Muscle of arm (tissue), 14 donors: Measurements from ENCODE around the gene PNPLA2. TPM values are rescaled to one million over a fixed set of nuclear protein-coding genes. Genes with fewer than 3 reads are reported as not detected.

Experiments
- DNase-seq: peaks from one replicate; pipeline ENCODE4 v3.0.0-alpha.2; 2013
- long read RNA-seq, 11 donors: transcript quantifications; one replicate each; lab custom pipeline, GENCODE V29; 2026
- polyA plus RNA-seq, 12 donors: library from polyadenylated mRNA; unstranded; fragments of 120-200 nt; gene quantifications; one replicate each; pipeline ENCODE4 v1.2.1, GENCODE V29; 2013; ENCODE audit not compliant: insufficient read length in 12 of 12

The PNPLA2 gene, protein sequence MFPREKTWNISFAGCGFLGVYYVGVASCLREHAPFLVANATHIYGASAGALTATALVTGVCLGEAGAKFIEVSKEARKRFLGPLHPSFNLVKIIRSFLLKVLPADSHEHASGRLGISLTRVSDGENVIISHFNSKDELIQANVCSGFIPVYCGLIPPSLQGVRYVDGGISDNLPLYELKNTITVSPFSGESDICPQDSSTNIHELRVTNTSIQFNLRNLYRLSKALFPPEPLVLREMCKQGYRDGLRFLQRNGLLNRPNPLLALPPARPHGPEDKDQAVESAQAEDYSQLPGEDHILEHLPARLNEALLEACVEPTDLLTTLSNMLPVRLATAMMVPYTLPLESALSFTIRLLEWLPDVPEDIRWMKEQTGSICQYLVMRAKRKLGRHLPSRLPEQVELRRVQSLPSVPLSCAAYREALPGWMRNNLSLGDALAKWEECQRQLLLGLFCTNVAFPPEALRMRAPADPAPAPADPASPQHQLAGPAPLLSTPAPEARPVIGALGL
- polyA plus RNA-seq, result 10 to 100 TPM in 11 of 12 donors, not detected in 1; 19.5 to 40.3 (median 23.8) TPM
- long read RNA-seq, donor 1, transcript PNPLA2-201 (10 exons, 2,428 nt), result major isoform, 7 of 38 reads
- long read RNA-seq, donor 1, partial matches to known transcripts, result 30 of 38 reads
- long read RNA-seq, donor 1, other reads (novel, unspliced or antisense), result 0 of 38 reads
- long read RNA-seq, donor 2, partial matches to known transcripts, result 11 of 11 reads
- long read RNA-seq, donor 2, other reads (novel, unspliced or antisense), result 0 of 11 reads
- long read RNA-seq, donor 3, result 0 reads
- long read RNA-seq, donor 4, result 0 reads
- long read RNA-seq, donor 5, result 0 reads
- long read RNA-seq, donor 6, result 0 reads
- long read RNA-seq, donor 7, partial matches to known transcripts, result 6 of 6 reads
- long read RNA-seq, donor 7, other reads (novel, unspliced or antisense), result 0 of 6 reads
- long read RNA-seq, donor 8, partial matches to known transcripts, result 11 of 11 reads
- long read RNA-seq, donor 8, other reads (novel, unspliced or antisense), result 0 of 11 reads
- long read RNA-seq, donor 9, partial matches to known transcripts, result 8 of 8 reads
- long read RNA-seq, donor 9, other reads (novel, unspliced or antisense), result 0 of 8 reads
- long read RNA-seq, donor 10, partial matches to known transcripts, result 10 of 10 reads
- long read RNA-seq, donor 10, other reads (novel, unspliced or antisense), result 0 of 10 reads
- long read RNA-seq, donor 11, partial matches to known transcripts, result 9 of 9 reads
- long read RNA-seq, donor 11, other reads (novel, unspliced or antisense), result 0 of 9 reads

DNA sequence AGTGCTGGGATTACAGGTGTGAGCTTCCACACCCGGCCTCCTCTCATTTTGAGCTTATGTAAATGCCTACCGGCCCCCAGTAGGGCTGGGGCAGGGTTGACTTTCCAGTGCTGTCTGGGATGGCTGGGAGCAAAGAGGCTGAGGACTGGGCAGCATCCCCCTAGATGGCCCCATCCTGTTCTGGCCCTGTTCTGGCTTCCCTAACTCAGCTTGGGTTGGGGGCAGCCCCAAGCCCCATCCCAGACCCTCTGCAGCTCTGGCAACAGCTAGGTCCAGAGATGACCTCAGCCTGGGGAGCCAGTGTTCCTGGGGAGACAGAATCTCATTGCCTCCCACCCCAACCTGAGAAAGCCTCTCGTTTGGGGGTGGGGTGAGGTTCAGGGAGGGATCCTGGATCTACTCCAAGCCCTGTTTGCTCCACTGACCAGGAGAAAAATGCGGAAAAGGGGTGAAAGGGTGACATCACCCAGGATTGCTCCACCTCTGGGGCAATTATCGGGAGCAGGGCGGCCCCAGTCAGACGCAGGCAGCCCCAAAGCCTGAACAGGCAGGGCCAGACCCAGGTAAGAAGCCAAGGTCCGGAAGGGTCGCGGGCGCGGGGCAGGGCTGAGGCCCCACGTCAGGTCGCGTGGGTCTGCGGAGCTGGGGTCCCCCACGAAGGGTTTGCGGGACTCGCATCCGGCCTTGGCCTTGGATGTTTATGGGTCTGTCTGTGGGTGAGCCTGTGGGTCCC is at the start of gene PNPLA2:
Gene PNPLA2 (plus strand): TSS at position 519 of the 733 bp plus-strand sequence. CDS start 805 bp downstream, outside the sequence.
- DNase-seq, result no peak

GRCh38 chr11:769887-770641 is 48.6 kb upstream of the PNPLA2 start:
- DNase-seq, result no peak

- DNase-seq, result no peak
Measured at GRCh38 chr11:770642-771616, 47.8 kb upstream of the PNPLA2 start.

DNA sequence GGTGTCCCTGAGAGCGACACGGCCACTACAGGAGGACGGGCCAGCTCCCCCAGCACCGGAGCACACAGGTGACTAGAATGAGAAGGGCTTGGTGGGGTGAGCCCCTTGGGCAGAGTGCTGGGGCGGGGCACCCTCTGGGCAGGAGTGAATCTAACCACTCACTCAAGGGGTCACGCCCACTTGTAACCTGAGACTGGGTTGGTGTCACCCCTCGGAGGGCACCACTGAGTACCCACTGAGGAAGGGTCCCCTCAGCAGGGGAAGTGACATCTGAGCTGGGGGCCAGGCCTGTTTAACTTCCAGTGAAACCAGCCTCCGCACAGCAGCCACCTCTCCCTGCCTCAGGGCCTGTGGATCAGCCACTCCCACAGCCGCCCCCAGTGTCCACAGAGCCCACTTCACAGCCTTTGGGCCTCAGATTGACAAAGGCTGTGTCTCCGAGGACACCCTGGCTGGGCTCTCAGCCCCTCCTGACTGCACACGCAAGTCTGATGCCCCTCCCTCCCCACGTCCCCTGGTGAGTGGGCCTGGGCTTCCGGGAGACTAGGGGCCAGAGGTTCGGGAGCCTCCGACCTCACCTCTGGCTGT is 47.0 kb upstream of the PNPLA2 start:
- no peak for DNase-seq

- DNase-seq, result no peak
Measured at GRCh38 chr11:772429-773390, 46.0 kb upstream of the PNPLA2 start.

DNA sequence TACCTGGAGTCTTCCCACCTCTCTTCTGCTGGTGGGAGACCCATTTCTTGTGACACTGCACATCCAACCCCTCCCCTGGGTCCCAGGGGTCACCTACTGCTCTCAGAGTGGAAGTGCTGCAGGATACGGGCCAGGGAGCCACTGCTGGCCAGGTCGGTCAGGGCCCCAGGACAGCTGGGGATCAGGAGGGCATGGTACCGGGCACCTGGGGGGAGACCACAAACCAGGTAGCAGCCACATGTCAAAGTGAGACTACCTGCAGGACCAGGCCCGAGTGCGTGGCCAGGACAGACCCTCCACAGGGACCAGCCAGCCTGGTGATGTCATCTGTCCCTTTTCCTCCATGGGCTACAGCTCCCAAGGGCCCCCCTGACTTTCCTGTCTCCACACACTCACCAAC is 45.3 kb upstream of the PNPLA2 start:
- DNase-seq, result no peak

DNA sequence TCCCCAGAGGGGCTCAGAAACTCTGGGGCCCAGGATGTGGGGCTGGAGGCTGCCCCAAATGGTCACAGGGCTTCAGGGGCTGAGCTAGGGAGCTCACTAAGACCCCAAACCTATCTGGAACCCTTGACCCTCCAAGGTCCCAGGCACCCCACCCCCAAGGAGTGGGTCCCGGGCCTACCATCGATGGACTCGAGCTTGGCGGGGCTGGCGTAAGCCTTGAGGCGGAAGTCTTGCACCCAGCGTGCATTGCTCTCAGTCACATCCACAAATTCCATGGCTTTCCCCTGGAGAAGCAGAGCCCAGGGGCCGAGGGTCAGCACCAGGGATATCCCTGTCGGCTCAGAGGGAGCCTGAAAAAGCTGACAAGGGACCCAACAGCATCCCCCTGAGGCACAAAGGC is 44.9 kb upstream of the PNPLA2 start:
- DNase-seq, result no peak

DNA sequence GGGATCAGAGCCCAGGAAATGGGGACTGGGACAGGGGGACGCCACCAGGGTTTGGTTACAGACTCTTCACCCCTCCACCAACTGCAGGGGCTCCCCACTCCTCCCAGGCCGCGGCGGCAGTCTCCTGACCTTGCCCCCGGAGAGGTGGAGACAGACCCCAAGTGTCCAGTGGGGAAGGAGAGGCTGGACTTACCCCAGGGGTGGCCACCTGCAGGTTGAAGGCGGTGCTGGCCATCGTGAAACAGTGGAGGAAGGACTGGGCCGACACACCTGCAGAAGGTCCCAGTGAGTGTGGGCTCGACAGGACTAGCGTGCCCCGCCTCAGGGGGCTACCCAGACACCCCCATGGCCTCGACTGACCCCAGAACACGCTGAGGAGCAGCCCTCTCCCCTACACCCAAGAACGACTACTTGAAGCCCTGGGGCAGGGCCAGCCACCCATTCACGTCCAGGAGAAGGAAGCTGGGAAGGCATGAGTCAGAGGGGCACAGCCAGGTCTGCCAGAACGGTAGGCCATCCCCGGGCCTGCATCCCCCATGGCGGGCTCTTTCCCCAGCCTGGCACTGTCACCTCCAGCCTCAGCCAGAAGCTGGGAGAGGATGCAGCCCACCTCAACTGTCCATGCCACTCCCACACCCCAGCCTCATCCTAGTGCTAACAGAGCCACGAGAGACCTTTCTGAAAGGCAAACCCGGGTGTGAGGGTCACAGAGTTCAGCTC is 43.7 kb upstream of the PNPLA2 start:
- DNase-seq, result no peak

- DNase-seq, result no peak
Measured at GRCh38 chr11:776263-776560, 42.5 kb upstream of the PNPLA2 start.

DNA sequence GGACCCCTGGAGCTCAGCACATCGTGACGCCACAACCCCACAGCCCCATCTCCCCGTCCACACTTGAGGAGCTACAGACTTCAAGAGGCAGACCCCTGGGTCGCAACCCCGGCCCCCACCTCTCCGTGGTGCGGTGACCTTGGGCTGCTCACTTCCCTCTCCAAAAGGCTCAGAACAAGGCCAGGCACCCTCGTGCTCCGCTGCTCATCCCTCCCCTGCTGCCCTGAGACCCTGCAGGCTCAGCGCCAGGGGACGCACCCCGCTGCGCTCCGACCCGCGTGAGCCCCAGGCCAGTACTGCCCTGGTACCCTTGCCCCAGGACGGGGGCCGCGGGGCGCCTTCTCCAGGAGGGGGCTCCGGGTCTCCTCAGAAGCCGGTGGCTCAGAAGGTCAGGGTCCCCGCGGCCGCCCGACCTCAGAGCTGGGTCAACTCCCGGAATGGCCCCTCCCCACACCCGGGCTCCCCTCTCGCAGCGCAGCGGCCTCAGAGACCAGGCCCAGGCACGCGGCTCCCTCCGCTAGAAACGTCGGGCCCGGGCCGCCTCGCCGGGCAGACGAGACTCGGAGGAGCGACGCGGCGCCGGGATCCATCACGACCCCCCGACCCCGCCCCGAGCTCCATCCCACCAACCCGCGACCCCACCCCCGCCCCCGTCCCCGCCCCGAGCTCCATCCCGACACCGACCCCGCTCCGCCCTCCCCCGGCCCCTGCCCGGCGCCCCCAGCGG is 42.0 kb upstream of the PNPLA2 start:
- no peak for DNase-seq

GRCh38 chr11:777288-778255 is 41.1 kb upstream of the PNPLA2 start, which contains the start of gene GATD1:
TSS of gene GATD1 (minus strand) at chr11:777487. CDS start at chr11:777462, 25 bp downstream.
- DNase-seq, result peak; percentile 91

- no peak for DNase-seq
Measured at GRCh38 chr11:778976-779954, 39.4 kb upstream of the PNPLA2 start.

GRCh38 chr11:779955-780532 is 38.7 kb upstream of the PNPLA2 start:
- no peak for DNase-seq
